Measurements from ENCODE around the gene LAMC3.

The LAMC3 gene

GRCh38 chr9:131117121-131117761, 108.3 kb downstream of the LAMC3 start:
- DNase-seq (ENCODE audit: low spot score), result peak; percentile 63

GRCh38 chr9:131117762-131118145, 108.8 kb downstream of the LAMC3 start:
- no peak for DNase-seq (ENCODE audit: low spot score)

- no peak for DNase-seq (ENCODE audit: low spot score)
These were observed 110.6 kb downstream of the LAMC3 start for GRCh38 chr9:131119600-131119999.

- no peak for DNase-seq (ENCODE audit: low spot score)
These were observed 111.8 kb downstream of the LAMC3 start for GRCh38 chr9:131120620-131121228.

- no peak for DNase-seq (ENCODE audit: low spot score)
These were observed 112.4 kb downstream of the LAMC3 start for GRCh38 chr9:131121346-131121745.

- DNase-seq (ENCODE audit: low spot score), result no peak
These were observed 113.2 kb downstream of the LAMC3 start for GRCh38 chr9:131122158-131122557.

- no peak for DNase-seq (ENCODE audit: low spot score)
These were observed 116.0 kb downstream of the LAMC3 start for GRCh38 chr9:131125038-131125287.

- DNase-seq (ENCODE audit: low spot score), result peak; percentile 97
These were observed 116.5 kb downstream of the LAMC3 start, which contains the start of gene NUP214 for GRCh38 chr9:131125288-131126058. TSS of gene NUP214 (plus strand) at chr9:131125586. CDS start at chr9:131125705, 119 bp downstream.

- no peak for DNase-seq (ENCODE audit: low spot score)
These were observed 117.1 kb downstream of the LAMC3 start for GRCh38 chr9:131126059-131126426.

GRCh38 chr9:131129183-131129582, 120.2 kb downstream of the LAMC3 start:
- no peak for DNase-seq (ENCODE audit: low spot score)

GRCh38 chr9:131138676-131139075, 129.7 kb downstream of the LAMC3 start:
- no peak for DNase-seq (ENCODE audit: low spot score)

- DNase-seq (ENCODE audit: low spot score), result no peak
These were observed 131.1 kb downstream of the LAMC3 start for GRCh38 chr9:131140112-131140511.

- no peak for DNase-seq (ENCODE audit: low spot score)
These were observed 131.6 kb downstream of the LAMC3 start for GRCh38 chr9:131140550-131140949.

GRCh38 chr9:131142160-131142559, 133.2 kb downstream of the LAMC3 start:
- no peak for DNase-seq (ENCODE audit: low spot score)
